GM10847 (cell line): ENCODE results near the gene OXA1L.

Experiments
- POLR2A ChIP-seq: IDR thresholded peaks from 2 replicates; pipeline ENCODE4 v1.6.1; 2011; ENCODE audit not compliant: insufficient read length; ENCODE audit errors: extremely low read depth

Gene OXA1L

GRCh38 chr14:22766457-22767322, at the start of gene OXA1L:
Gene OXA1L (plus strand): TSS chr14:22766688. CDS start chr14:22766702, 14 bp downstream.
- peak; percentile 87 for TF ChIP-seq POLR2A

- TF ChIP-seq POLR2A = no peak
Measured at GRCh38 chr14:22718091-22718490, 48.4 kb upstream of the OXA1L start.

GRCh38 chr14:22721213-22721612, 45.3 kb upstream of the OXA1L start:
- TF ChIP-seq POLR2A = no peak

- no peak for TF ChIP-seq POLR2A
Measured at GRCh38 chr14:22723815-22724214, 42.7 kb upstream of the OXA1L start.

GRCh38 chr14:22726012-22726411, 40.5 kb upstream of the OXA1L start:
- TF ChIP-seq POLR2A = no peak

- TF ChIP-seq POLR2A = no peak
Measured at GRCh38 chr14:22733829-22734228, 32.7 kb upstream of the OXA1L start.

- TF ChIP-seq POLR2A = no peak
Measured at GRCh38 chr14:22735096-22735495, 31.4 kb upstream of the OXA1L start.

GRCh38 chr14:22737052-22737451, 29.4 kb upstream of the OXA1L start:
- no peak for TF ChIP-seq POLR2A

GRCh38 chr14:22739423-22739822, 27.1 kb upstream of the OXA1L start:
- no peak for TF ChIP-seq POLR2A

- TF ChIP-seq POLR2A = no peak
Measured at GRCh38 chr14:22740020-22740419, 26.5 kb upstream of the OXA1L start.

- TF ChIP-seq POLR2A = no peak
Measured at GRCh38 chr14:22747769-22748168, 18.7 kb upstream of the OXA1L start.

- no peak for TF ChIP-seq POLR2A
Measured at GRCh38 chr14:22748206-22748605, 18.3 kb upstream of the OXA1L start.

GRCh38 chr14:22748631-22749068, 17.8 kb upstream of the OXA1L start:
- no peak for TF ChIP-seq POLR2A

GRCh38 chr14:22752422-22752821, 14.1 kb upstream of the OXA1L start:
- no peak for TF ChIP-seq POLR2A

- no peak for TF ChIP-seq POLR2A
Measured at GRCh38 chr14:22753586-22753985, 12.9 kb upstream of the OXA1L start.

- no peak for TF ChIP-seq POLR2A
Measured at GRCh38 chr14:22761734-22762133, 4.8 kb upstream of the OXA1L start.

- no peak for TF ChIP-seq POLR2A
Measured at GRCh38 chr14:22764382-22764781, 2.1 kb upstream of the OXA1L start.
